T-helper 17 cell (primary cell): Measurements from ENCODE around the gene PAN2. TPM values are rescaled to one million over a fixed set of nuclear protein-coding genes. Genes with fewer than 3 reads are reported as not detected.

Experiments used
- ATAC-seq: fragments of 150-1000 bp; cut with Tn5 transposase; 2 replicates; pipeline ENCODE4 v1.10.0; 2021; ENCODE audit warnings: mild to moderate bottlenecking, moderate library complexity
- DNase-seq, 3 donors: peaks; one replicate each; pipeline versions ENCODE4 v3.0.0 to v3.0.0-alpha.2; 2020 to 2021
- H3K9me3 ChIP-seq: one replicate; pipeline ENCODE4 v1.7.0; 2013; ENCODE audit warnings: low read length, mild to moderate bottlenecking; ENCODE audit not compliant: control insufficient read depth, poor library complexity, severe bottlenecking
- H3K27ac Mint-ChIP-seq: one replicate; pipeline ENCODE4 v1.8.0; 2022; ENCODE audit warnings: mild to moderate bottlenecking, moderate library complexity, mixed read lengths
- H3K27me3 Mint-ChIP-seq: one replicate; pipeline ENCODE4 v1.8.0; 2022; ENCODE audit warnings: mixed read lengths
- H3K36me3 Mint-ChIP-seq: one replicate; pipeline ENCODE4 v1.8.0; 2022; ENCODE audit warnings: low read depth, mixed read lengths
- H3K4me1 Mint-ChIP-seq: one replicate; pipeline ENCODE4 v1.8.0; 2022; ENCODE audit warnings: mild to moderate bottlenecking, mixed read lengths
- H3K4me3 Mint-ChIP-seq: one replicate; pipeline ENCODE4 v1.8.0; 2022; ENCODE audit warnings: mild to moderate bottlenecking, moderate library complexity, mixed read lengths
- total RNA-seq, 4 donors: library from RNA in 2 of 4; stranded (reverse) in 2 of 4; gene quantifications; one replicate each; pipeline ENCODE4 v1.2.3 and lab custom pipeline; 2022 to 2026

PAN2 gene, protein sequence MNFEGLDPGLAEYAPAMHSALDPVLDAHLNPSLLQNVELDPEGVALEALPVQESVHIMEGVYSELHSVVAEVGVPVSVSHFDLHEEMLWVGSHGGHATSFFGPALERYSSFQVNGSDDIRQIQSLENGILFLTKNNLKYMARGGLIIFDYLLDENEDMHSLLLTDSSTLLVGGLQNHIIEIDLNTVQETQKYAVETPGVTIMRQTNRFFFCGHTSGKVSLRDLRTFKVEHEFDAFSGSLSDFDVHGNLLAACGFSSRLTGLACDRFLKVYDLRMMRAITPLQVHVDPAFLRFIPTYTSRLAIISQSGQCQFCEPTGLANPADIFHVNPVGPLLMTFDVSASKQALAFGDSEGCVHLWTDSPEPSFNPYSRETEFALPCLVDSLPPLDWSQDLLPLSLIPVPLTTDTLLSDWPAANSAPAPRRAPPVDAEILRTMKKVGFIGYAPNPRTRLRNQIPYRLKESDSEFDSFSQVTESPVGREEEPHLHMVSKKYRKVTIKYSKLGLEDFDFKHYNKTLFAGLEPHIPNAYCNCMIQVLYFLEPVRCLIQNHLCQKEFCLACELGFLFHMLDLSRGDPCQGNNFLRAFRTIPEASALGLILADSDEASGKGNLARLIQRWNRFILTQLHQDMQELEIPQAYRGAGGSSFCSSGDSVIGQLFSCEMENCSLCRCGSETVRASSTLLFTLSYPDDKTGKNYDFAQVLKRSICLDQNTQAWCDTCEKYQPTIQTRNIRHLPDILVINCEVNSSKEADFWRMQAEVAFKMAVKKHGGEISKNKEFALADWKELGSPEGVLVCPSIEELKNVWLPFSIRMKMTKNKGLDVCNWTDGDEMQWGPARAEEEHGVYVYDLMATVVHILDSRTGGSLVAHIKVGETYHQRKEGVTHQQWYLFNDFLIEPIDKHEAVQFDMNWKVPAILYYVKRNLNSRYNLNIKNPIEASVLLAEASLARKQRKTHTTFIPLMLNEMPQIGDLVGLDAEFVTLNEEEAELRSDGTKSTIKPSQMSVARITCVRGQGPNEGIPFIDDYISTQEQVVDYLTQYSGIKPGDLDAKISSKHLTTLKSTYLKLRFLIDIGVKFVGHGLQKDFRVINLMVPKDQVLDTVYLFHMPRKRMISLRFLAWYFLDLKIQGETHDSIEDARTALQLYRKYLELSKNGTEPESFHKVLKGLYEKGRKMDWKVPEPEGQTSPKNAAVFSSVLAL
- total RNA-seq: 100 to 1,000 TPM in 1 of 2 donors, 10 to 100 TPM in 1; 81.1 to 108 TPM
- total RNA-seq (lab: John Stamatoyannopoulos, UW): 119 to 124 reads per million in 2 donors

DNA sequence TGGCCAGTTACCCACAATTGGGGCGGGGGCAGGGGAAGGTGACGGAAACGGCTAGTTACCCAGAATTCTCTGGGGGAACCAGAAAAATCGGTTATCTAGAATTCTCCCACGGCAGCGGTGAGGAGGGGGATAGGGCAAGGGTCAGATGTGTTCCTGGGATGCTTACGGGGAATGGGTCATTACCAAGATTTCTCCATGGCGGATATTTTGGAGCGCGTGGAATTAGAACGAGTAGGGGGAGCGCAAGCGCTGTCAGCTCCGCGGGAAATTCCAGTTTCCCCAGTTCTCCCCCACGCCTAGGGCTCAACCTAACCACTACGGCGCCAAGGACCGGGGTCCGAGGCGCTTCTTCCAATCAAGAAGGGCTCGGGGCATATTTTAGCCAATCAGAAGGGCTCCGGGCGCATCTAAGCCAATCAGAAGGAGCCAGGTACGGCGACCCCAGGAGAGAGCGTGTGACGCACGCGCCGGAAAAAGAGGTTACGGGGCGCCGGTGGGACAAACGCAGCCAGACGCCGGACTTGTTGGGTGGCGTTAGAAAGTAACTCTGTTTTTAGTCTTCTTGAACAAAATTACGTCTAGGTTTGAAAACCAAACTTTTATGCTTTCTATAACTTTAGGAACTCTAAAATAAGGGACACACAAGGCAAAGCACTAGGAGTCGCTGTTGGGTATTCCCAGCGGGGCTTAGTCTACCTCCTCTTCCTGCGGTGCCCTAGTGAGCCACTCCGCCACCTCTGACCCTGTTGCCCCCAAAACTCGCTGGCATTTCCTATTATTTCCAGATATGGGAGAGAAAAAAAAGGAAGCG lies at the start of gene PAN2:
TSS of gene PAN2 (minus strand) at position 322 of the 811 bp plus-strand sequence. CDS start 906 bp downstream, outside the sequence.
- Mint-ChIP-seq H3K4me1 (peaks cover 36% of the 10 kb centered on the region), H3K27ac (peak within 1 kb of the TSS; percentile 100), H3K4me3 (peak within 1 kb of the TSS; percentile 90), H3K36me3 (peaks cover 3% of the 10 kb centered on the region), H3K27me3 (no peaks in the 10 kb centered on the region)
- DNase-seq (peak; percentile 77 to 89 (median 85)), ATAC-seq (peak; percentile 86)
- H3K9me3 ChIP-seq: no peaks in the 10 kb centered on the region

DNA sequence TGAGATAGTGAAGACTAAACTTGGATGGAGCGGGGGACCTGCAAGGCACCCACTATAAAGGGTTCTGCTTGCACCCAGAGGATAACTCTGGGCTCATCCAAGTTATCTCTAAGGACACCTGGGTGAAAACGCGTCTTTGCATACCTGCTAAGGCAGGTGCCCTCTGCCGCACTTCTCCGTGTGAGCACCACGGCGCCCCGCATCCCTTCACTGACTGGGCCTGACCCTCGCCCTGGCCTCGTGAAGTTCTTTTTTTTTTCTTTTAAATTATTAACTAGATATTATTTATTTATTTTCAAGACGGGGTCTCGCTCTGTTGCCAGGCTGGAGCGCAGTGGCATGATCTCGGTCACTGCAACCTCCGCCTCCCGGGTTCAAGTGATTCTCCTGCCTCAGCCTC lies 48.8 kb upstream of the PAN2 start:
- DNase-seq (no peak), ATAC-seq (no peak)

DNA sequence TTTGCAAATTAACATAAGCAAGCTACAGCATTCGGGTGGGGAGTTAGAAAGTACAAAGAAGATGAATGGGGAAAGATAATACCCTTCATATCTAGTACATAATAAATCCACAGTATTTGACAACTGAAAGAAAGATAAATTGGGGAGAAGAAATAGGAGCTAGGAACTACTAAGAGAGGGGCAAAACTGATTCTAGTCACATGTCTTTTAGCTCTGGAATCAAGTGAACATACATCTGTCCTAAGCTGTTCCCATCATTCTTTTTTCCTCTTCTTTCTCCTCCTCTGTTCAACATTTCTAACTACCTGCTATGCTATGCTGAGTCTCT lies 44.2 kb upstream of the PAN2 start:
- no peaks in the 10 kb centered on the region for H3K9me3 ChIP-seq
- H3K36me3 Mint-ChIP-seq: no peaks in the 10 kb centered on the region
- ATAC-seq: no peak
- H3K27ac Mint-ChIP-seq: no peak overlapping the region
- no peaks in the 10 kb centered on the region for H3K4me1 Mint-ChIP-seq
- no peak overlapping the region for H3K4me3 Mint-ChIP-seq
- DNase-seq: no peak
- peaks cover 5% of the 10 kb centered on the region for H3K27me3 Mint-ChIP-seq

More for the DNA sequence above, 48.8 kb upstream of the PAN2 start:
- no peaks in the 10 kb centered on the region for H3K9me3 ChIP-seq
- Mint-ChIP-seq H3K4me3 (no peak overlapping the region), H3K27ac (no peak overlapping the region), H3K36me3 (no peaks in the 10 kb centered on the region), H3K27me3 (peaks cover 5% of the 10 kb centered on the region), H3K4me1 (no peaks in the 10 kb centered on the region)

DNA sequence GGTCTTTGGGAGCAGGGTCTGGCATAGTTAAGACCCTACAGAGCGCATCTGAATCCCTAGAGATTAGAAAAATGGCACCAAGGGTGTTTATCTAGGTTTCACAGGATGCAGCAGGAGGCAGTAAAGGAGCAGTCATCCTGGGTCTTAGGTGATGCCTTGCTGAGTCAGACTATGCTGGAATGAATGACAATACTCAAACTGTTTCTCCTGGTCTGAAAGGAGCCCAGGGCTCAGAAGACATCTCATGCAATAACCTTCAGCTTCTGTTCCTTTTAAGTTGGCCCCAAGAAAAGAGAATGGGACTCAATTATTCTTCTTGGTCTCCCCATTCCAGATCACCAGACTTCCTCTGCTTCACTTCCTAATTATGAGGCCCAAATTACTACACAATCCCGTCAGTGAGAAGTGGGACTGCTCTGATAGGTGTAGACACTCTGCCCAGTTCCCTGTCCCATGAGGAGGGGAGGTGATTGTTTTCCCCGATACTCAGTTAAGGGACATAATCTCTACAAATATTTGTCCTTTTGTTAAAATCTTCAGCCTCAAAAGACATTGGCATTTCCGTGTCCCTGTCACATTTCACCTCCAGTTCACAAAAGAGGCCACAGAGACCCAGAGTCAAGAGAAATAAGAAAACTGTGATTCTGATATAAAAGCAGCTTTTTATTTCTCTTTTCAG lies 43.6 kb upstream of the PAN2 start:
- ATAC-seq (no peak), DNase-seq (no peak)
- no peaks in the 10 kb centered on the region for H3K4me1 Mint-ChIP-seq
- no peak overlapping the region for H3K4me3 Mint-ChIP-seq
- H3K9me3 ChIP-seq: no peaks in the 10 kb centered on the region
- H3K36me3 Mint-ChIP-seq: peaks cover 2% of the 10 kb centered on the region
- no peak overlapping the region for H3K27ac Mint-ChIP-seq
- peaks cover 5% of the 10 kb centered on the region for H3K27me3 Mint-ChIP-seq

DNA sequence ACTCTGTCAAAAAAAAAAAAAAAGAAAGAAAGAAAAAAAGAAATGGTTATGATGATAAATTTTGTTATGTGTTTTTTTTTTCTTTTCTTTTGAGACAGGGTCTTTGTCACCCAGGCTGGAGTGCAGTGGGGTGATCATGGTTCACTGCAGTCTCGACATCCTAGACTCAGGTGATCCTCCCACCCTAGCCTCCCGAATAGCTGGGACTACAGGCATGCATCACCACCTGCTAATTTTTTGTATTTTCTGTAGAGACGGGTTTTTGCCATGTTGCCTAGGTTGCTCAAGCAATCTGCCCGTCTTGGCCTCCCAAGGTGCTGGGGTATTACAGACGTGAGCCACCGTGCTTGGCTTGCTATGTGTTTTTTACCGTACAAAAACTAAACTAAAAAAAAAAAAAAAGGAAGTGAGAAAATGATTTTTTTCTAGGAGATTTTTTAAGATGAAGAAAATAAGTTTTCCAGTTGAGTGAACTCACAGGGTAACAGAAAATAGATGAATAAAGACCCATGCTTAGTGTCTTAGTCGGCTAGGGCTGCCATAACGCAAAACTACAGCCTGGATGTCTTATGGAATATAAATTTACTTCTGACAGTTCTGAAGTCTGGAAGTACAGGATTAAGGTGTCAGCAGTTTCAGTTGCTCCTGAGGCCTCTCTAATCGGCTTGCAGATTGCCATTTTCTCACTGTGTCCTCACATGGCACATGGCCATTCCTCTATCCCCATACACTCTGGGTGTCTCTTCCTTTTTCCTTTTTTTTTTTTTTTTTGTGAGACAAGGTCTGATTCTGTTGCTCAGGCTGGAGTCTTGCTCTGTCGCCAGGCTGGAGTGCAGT lies 42.0 kb upstream of the PAN2 start:
- no peaks in the 10 kb centered on the region for H3K9me3 ChIP-seq
- Mint-ChIP-seq H3K4me1 (no peaks in the 10 kb centered on the region), H3K27me3 (peaks cover 2% of the 10 kb centered on the region), H3K4me3 (no peak overlapping the region), H3K27ac (no peak overlapping the region), H3K36me3 (peaks cover 2% of the 10 kb centered on the region)
- peak; percentile 58 for ATAC-seq
- DNase-seq: no peak

DNA sequence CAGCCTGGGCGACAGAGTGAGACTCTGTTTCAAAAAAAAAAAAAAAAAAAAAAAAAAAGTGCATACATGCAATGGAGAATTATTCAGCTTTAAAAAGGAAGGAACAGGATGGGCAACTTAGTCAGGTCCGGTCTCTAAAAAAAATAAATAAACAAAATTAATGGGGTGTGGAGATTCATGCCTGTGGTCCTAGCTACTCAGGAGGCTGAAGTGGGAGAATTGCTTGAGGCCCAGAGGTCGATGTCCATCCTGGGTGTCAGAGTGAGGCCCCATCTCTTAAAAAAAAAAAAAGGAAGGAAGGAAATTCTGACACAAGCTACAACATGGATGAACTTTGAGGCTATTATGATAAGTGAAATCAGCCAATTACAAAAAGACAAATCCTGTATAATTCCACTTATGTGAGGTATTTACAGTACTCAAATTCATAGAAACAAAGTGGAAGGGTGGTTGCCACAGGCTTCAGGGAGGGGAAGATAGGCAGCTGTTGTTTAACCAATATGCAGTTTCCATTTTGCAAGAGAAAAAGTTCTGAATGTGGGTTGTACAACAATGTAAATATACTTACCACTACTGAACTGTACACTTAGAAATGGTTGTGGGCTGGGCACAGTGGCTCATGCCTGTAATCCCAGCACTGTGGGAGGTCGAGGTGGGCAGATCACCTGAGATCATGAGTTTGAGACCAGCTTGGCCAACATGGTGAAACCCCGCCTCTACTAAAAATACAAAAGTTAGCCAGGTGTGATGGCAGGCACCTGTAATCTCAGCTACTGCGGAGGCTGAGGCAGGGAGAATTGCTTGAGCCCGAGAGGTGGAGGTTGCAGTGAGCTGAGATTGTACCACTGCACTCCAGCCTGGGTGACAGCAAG lies 41.2 kb upstream of the PAN2 start:
- H3K9me3 ChIP-seq: no peaks in the 10 kb centered on the region
- H3K4me1 Mint-ChIP-seq: no peaks in the 10 kb centered on the region
- H3K4me3 Mint-ChIP-seq: peak overlapping the region; percentile 7
- DNase-seq: no peak
- H3K27ac Mint-ChIP-seq: no peak overlapping the region
- no peaks in the 10 kb centered on the region for H3K27me3 Mint-ChIP-seq
- ATAC-seq: no peak
- peaks cover 2% of the 10 kb centered on the region for H3K36me3 Mint-ChIP-seq

DNA sequence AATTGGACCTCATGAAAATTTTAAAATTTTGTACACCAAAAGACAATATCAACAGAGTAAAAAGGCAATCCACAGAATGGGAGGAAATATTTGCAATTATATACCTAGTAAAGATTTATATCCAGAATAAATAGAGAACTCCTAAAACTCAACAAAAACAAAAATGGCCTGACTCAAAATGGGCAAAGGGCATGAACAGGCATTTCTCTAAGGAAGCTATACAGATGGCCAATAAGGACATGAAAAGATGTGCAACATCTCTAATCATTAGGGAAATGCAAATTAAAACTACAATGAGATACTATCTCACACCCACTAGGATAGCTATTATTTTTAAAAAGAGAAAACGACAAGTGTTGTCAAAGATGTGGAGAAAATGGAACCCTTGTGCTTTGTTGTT lies 39.7 kb upstream of the PAN2 start:
- DNase-seq: no peak
- H3K4me3 Mint-ChIP-seq: no peak overlapping the region
- peaks cover 2% of the 10 kb centered on the region for H3K36me3 Mint-ChIP-seq
- no peaks in the 10 kb centered on the region for H3K4me1 Mint-ChIP-seq
- H3K9me3 ChIP-seq: no peaks in the 10 kb centered on the region
- H3K27ac Mint-ChIP-seq: no peak overlapping the region
- no peak for ATAC-seq
- no peaks in the 10 kb centered on the region for H3K27me3 Mint-ChIP-seq

DNA sequence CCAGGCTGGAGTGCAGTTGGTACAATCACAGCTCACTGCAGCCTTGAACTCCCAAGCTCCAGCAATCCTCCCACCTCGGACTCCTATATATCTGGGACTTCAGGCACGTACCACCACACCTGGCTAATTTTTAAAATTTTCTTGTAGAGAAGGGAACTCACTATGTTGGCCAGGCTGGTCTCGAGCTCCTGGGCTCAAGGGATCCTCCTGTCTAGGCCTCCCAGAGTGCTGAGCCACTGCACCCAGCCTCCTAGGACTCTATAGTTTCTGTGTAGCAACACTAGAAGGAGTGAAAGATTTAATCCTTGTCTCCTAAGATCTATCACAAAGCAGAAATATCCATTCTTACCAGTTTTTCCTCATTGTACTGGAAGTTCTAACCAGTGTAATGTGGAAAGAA lies 33.1 kb upstream of the PAN2 start:
- ATAC-seq (no peak), DNase-seq (no peak)
- Mint-ChIP-seq H3K4me3 (no peak overlapping the region), H3K27ac (no peak overlapping the region), H3K4me1 (no peaks in the 10 kb centered on the region), H3K27me3 (no peaks in the 10 kb centered on the region), H3K36me3 (no peaks in the 10 kb centered on the region)
- no peaks in the 10 kb centered on the region for H3K9me3 ChIP-seq

DNA sequence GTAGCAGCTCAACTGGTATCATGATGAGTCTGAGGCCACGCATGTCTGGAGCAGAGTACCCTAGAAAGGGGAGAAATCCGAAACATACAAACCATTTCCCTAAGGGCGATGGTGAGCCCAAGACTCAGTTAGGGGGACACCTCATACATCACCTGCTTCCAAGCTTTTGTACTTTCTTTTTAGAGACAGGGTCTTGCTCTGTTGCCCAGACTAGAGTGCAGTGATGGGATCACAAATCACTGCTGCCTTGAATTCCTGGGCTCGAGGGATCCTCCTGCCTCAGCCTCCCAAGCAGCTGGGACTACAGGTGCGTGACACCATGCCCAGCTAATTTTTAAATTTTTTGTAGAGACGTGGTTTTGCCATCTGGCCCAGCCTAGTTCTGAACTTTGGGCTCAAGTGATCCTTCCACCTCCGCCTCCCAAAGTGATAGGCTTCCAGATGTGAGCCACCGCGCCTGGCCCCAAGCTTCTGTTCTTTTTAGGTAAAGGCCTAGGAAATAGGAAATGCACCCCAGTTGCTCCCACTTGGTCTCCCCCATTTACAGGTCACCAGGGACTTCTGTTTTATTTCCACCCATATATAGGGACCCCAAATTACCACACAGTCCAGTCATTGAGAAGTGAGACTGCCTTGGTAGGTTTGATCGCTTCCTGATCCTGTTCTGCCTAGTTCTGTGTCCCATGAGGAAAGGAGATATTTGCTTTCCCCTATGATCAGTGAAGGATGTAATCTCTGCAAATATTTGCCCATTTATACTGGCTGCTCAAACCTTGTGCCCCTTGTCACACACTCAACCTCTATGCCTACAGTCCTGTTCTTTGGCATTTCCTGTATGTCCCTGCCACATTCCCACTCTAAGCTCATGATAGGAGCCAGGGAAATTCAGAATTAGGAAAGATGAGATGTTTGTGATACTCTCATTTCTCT lies 28.6 kb upstream of the PAN2 start, which contains the start of gene APOF:
TSS of gene APOF (minus strand) at position 728 of the 930 bp plus-strand sequence. CDS start at position 616, 112 bp downstream.
- Mint-ChIP-seq H3K4me1 (peaks cover 17% of the 10 kb centered on the region), H3K4me3 (peak within 1 kb of the TSS; percentile 93), H3K27ac (peak within 1 kb of the TSS; percentile 95), H3K36me3 (no peaks in the 10 kb centered on the region), H3K27me3 (no peaks in the 10 kb centered on the region)
- no peak for ATAC-seq
- no peak for DNase-seq
- no peaks in the 10 kb centered on the region for H3K9me3 ChIP-seq

DNA sequence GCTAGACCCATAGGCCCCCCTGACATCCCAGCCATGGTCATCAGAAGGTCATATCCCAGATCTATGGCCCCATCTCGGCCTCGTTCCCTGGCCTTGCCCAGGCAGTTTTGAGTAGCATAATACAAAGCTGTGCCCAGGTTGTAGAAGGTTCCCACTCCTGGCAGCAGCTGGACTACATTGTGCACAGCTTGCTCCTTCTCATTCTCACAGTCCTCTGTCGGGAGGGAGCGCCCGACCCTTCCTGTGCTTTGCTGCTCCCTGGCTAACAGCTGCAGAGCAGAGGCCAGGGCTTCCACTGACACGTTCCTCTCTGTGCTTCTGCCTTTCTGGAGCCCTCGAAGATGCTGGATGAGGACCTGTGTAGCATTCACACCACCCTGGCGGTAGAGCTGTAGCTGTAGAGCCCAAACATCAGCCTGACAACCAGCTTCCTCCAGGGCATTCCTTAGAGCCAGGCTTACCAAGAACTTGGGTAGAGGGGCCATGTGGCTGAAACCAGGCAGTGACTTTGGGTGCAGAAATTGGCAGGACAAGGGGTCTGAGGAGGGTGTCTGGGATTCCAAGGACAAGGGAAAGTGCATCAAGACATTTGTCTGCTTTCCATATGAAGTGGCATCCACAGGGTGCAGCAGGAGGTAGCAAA lies 27.8 kb upstream of the PAN2 start:
- DNase-seq (no peak), ATAC-seq (no peak)
- no peaks in the 10 kb centered on the region for H3K36me3 Mint-ChIP-seq
- no peaks in the 10 kb centered on the region for H3K9me3 ChIP-seq
- no peaks in the 10 kb centered on the region for H3K27me3 Mint-ChIP-seq
- peak overlapping the region; percentile 93 for H3K4me3 Mint-ChIP-seq
- peaks cover 17% of the 10 kb centered on the region for H3K4me1 Mint-ChIP-seq
- peak overlapping the region; percentile 95 for H3K27ac Mint-ChIP-seq
